T-helper 2 cell treated with Interferon-gamma antibody and Interleukin-4, amounts not matched to agents 100 ng/mL and 5 ng/mL, for 36 hours (primary cell): ENCODE data around the gene PTPN2. TPM values are rescaled to one million over a fixed set of nuclear protein-coding genes. Genes with fewer than 3 reads are reported as not detected.
"Not testable (repeated sequence)": the region's sequence is repeated elsewhere in the genome, so short reads cannot be mapped to it uniquely, and the experiment has no call there.

Experiments used
- intact Hi-C: fragments of 100-400 bp; cut with micrococcal nuclease; formaldehyde crosslinking; loops from one replicate; pipeline ENCODE4 v1.15.1; 2023
- total RNA-seq: library from RNA; stranded (reverse); gene quantifications from 2 replicates; pipeline ENCODE4 v1.2.3, GENCODE V29; 2022

PTPN2 gene
- 53.2 and 59.9 TPM in 2 replicates for total RNA-seq

GRCh38 chr18:12883684-12884405 is at the start of gene PTPN2:
TSS of gene PTPN2 (minus strand) at chr18:12884237. CDS start at chr18:12884141, 96 bp downstream.
- intact Hi-C loops, result loop anchor here (1.0 to 5.0 kb wide), 9 partner anchors 25 to 1032 kb away; partner anchors contain the start of genes AFG3L2, CEP192, CEP76 and CHMP1B

- intact Hi-C loops, result loop anchor here (5.0 to 10.0 kb wide), 2 partner anchors 41 to 389 kb away; no protein-coding TSS in a partner anchor
Measured at GRCh38 chr18:12933327-12933726, 49.3 kb upstream of the PTPN2 start.

DNA sequence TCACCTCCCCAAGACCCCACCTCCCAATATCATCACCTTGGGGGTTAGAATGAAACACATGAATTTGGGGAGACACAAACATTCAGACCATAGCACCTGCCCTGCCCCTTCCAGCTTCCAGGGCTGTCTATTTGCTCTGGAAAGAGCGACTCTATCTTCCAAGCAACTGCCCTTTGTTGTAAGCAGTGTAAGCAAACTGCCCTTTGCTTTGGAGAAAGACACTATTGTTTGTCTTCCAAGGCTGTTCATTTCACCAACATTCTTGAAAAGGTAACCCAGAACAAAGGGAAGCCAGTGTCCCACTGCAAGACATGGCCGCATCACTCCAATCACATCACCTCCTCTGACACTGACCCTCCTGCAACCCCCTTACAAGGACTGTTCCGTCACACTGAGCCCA is 46.9 kb upstream of the PTPN2 start:
- intact Hi-C loops, result loop anchor here (5.0 to 10.0 kb wide), 2 partner anchors 39 to 386 kb away; no protein-coding TSS in a partner anchor

DNA sequence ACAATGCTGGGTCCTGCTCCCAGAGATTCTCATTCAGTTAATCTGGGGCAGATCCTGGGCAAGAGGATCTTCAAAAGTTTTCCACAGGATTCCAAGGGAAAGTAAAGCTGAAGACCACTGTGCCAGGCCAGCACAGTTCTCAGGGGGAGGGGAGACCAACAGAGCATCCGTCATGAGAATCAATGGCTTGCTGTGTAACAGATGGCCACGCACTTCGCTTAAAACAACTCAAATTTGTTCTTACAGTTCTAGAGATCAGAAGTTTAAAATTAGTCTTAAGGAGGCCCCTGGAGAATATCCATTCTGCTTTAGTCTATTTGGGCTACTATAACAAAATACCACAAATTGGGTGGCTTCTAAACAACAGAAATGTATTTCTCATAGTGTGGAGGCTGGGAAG is 46.3 kb upstream of the PTPN2 start:
- intact Hi-C loops, result loop anchor here (5.0 to 10.0 kb wide), 2 partner anchors 38 to 386 kb away; no protein-coding TSS in a partner anchor

DNA sequence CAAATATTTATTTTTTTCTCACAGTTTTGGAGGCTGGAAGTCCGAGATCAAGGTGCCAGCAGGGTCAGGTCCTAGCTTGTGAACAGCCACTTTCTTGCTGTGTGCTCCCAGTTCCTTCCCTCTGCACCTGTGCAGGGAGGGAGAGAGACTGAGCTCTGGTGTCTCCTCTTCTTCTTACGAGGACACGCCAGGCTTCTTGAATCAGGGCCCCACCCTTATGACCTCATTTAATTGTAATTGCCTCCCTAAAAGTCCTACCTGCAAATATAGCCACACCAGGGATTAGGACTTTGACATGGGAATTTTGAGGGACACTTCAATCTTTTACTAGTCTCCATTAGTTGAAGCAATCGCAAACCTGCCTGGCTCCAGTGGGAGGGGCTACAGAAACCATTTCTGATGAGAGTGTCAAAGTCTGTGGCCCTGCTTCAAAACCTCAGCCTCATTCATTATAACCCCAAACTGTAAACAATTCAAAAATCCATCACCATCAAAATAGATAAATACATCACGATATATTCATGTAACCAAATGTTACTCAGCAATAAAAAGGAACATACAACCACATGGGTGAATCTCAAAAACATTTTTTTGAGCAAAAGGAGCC is 45.5 kb upstream of the PTPN2 start:
- intact Hi-C loops, result loop anchor here (5.0 to 10.0 kb wide), 2 partner anchors 37 to 385 kb away; no protein-coding TSS in a partner anchor

GRCh38 chr18:12928641-12929040 is 44.6 kb upstream of the PTPN2 start:
- intact Hi-C loops, result no loop called here

DNA sequence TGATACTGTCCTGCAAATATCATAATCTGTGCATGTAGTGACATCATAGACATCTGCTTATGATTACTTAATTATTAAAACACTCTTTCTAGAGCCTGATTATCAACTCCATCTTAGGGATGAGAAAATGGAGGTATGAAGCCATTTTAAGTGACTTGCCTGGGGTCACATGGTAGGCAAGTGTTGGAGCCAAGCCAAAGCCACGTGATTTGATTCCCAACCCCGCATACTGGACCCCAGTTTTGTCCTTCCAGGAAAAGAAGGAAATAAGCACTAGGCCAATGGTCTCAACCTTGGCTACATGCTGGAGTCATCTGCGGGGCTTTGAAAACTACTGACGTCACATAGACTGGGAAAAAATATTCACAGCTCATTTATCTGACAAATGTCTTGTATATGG is 44.2 kb upstream of the PTPN2 start:
- intact Hi-C loops, result no loop called here

DNA sequence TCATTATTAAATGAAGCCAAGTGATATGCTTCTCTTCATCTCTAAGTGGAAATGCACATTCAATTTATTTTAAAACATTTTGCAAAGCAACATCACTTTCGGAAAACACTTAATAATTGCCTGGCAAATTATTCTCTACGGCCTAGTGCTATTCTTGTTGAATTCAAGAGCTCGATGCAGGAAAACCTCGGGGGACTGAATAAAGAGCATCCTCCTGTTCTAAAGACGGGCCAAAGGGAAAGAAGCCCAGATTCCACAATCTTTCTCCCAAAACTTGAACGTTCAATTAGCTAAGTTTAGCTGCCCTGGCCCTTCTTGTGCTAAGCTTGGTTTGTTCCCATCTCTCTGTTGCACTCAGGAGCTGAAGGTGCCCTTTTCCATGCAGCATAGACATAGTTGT is 40.6 kb upstream of the PTPN2 start:
- intact Hi-C loops, result no loop called here

GRCh38 chr18:12922266-12922665 is 38.2 kb upstream of the PTPN2 start:
- intact Hi-C loops, result no loop called here

DNA sequence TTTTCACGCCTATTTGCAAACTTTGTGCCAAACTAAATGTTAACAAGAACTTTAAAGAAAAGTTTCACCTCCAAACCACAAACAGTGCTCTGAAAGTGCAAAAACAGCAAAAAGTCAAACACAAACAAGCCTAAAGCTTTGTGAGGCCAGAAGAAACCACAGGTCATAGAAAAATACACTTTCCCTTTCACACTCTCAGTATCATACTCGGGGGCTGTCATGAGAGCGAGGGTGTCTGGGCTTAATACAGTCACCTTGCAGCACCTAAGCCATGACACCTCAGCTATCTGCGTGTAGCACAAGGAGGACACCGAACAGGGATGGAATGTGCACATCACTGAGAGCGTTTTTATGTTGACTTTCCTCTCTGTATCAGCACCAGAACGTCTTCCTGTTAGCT is 37.1 kb upstream of the PTPN2 start:
- intact Hi-C loops, result no loop called here

DNA sequence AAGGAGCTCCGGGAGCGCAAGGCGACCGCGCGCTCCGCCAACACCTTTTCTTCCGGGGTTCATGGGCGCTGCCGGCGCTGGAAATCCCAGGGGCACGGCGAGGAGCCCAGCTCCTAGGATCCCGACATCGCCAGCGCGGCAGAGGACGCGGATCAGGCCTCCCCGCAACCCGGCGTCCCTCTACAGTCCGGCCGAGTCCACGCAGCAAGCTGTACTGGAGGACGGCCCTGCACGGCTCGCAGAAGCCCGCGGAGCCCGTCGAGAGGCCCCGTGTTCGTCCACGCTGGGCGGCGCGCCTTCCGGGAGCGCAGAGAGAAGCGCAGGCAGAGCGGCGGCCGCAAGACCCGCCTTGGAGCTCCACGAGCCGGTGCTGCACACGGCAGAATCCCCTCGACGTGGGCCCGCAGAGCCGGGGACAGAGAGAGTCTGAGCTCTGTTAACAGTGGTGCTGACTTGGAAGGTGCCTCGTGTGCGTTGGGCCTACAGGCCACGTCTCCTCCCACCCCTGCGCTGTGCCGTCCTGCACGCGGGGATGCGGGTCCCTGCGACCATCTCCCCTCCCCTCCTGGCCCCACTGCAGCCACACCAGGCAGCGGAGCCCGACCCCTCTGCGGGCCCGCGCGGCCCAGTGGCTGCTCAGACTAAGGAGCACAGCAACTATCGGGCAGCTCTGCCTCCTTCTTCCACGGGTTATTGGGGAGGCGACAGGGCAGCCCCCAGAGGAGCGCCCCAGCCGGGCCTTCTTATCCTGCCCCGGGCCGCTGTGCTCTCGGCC is 28.1 kb upstream of the PTPN2 start:
- intact Hi-C loops, result no loop called here

- intact Hi-C loops, result no loop called here
Measured at GRCh38 chr18:12911025-12911928, 27.2 kb upstream of the PTPN2 start.

GRCh38 chr18:12908706-12909105 is 24.7 kb upstream of the PTPN2 start:
- intact Hi-C loops, result no loop called here

GRCh38 chr18:12907258-12907925 is 23.4 kb upstream of the PTPN2 start:
- intact Hi-C loops, result no loop called here

DNA sequence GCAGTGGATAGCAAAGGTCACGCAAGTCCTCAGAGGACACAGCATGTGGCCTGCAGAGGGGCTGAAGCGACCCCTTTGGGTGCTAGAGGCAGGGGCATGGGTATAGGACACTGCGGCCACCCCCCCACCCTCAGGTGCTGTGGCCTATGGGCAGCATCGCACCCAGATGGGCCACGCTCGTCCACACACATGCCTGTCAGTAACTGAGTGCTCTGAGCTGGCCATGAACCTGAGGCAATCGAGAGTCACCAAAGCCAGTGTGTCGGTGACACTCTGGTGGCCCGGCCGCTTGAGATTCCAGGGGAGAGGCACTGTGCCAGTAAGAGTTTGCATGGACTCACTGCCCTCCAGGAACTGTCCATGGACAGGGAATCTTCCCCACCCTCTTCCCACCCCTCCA is 22.7 kb upstream of the PTPN2 start:
- intact Hi-C loops, result no loop called here

- intact Hi-C loops, result no loop called here
Measured at GRCh38 chr18:12906119-12906518, 22.1 kb upstream of the PTPN2 start.

GRCh38 chr18:12904012-12904516 is 20.0 kb upstream of the PTPN2 start:
- intact Hi-C loops, result loop anchor here (2.0 kb wide), 1 partner anchor 235 kb away; no protein-coding TSS in a partner anchor

GRCh38 chr18:12901208-12901607 is 17.2 kb upstream of the PTPN2 start:
- intact Hi-C loops, result not testable (repeated sequence)

- intact Hi-C loops, result loop anchor here (5.0 kb wide), 1 partner anchor 50 kb away; the partner anchor contains the start of gene SEH1L
Measured at GRCh38 chr18:12896784-12897333, 12.8 kb upstream of the PTPN2 start.
